GM10248 (cell line): ENCODE measurements around the gene EXOC3L2.

Source experiments
- CTCF ChIA-PET: fragments of 300-600 bp; sonication (Branson Sonifier 250); formaldehyde crosslinking; extraction: SDS; loops from one replicate; lab custom pipeline; 2021; ENCODE audit warnings: antibody characterized with exemption; lab: Yijun Ruan, JAX
- POLR2A ChIA-PET: fragments of 350-650 bp; sonication (Branson Sonifier 250); formaldehyde crosslinking; extraction: SDS; loops from one replicate; lab custom pipeline; 2020; ENCODE audit warnings: antibody characterized with exemption; lab: Yijun Ruan, JAX
- DNase-seq: peaks from one replicate; pipeline ENCODE4 v3.0.0; 2012; ENCODE audit errors: extremely low spot score
- CTCF ChIP-seq: IDR thresholded peaks from 2 replicates; pipeline ENCODE4 v1.5.1; 2012; ENCODE audit warnings: mild to moderate bottlenecking, low read depth; ENCODE audit errors: extremely low read depth, missing control alignments, control extremely low read depth

EXOC3L2 gene

DNA sequence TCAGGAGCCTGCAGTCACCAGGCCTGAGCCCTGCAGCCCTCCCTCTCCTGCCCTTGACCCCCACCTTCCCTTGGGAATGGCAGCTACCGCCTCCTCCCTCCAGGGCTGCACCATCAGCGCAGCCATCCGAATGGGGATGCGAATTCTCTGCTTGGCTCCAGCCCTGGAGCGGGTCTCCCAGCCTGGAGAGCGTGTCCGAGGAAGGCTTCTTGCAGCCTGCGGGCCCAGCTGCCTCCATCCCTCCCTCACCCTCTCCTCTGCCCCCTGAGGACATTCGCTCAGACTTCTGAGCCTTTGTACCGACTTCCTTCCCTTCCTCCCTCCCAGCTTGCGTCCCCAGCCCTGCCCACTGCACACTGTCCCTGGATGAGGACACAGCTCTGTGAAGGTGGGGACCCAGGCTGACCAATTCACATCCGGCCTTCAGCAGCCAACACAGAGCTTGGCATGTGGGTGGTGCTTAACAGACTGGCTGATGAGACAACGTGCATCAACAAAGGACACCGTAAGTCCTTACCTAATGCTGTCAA, 78.4 kb downstream of the EXOC3L2 start:
- TF ChIP-seq CTCF: no peak
- DNase-seq: no peak
- ChIA-PET POLR2A (no interaction called here), CTCF (interaction anchor here (3.0 kb wide), 1 partner anchor 11 kb away, joined by 15 read pairs; the partner anchor contains the start of genes BLOC1S3 and TRAPPC6A)

DNA sequence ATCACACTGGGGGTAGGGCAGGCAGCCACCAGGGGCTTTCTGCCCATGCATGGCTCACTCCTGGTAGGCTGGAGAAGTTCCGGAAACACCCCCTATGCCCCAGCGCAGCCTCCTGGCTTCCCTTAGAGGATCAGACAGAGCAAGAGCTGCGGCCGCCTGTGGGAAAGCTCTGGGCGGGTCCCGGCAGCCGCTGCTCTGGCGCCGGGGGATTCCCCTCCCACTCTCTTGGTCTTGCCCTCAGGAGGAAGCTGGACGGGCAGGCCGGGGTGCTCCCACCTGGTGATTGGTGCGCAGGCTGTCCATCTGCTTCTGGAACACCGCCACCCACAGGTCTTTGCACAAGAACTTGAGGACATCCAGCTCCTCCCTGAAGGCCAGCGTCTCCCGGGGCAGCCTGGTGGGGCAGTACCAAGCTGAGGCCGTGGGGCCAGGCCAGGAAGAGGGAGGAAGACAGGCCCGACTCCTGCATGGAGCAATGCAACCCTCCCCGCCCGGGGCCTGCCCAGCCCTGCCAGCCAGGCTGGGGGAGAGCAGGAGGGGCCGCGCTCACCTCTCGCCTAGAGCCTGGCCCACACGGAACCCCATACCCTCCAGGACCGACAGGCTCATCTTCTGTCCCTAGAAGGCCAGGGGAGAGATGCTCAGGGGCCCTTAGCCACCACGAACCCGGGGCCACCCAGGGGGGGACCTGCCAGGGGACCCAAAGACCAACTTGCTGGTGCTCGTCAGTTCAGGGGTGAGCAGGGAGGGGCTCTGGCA, 80.5 kb downstream of the EXOC3L2 start:
- POLR2A ChIA-PET: interaction anchor here (0.7 to 1.2 kb wide), 3 partner anchors 14 to 163 kb away, joined by 3 to 4 read pairs (median 3); partner anchors contain the start of gene BLOC1S3
- CTCF ChIA-PET: interaction anchor here (0.7 to 2.8 kb wide), 10 partner anchors 13 to 393 kb away, joined by 3 to 10 read pairs (median 3); partner anchors contain the start of genes BLOC1S3 and TRAPPC6A
- TF ChIP-seq CTCF: peak; percentile 29
- peak; percentile 88 for DNase-seq

- TF ChIP-seq CTCF: no peak
- ChIA-PET POLR2A (interaction anchor here (0.5 to 1.2 kb wide), 2 partner anchors 15 to 146 kb away, joined by 3 read pairs; no protein-coding TSS in a partner anchor), CTCF (interaction anchor here (0.8 to 2.8 kb wide), 8 partner anchors 14 to 72 kb away, joined by 3 to 10 read pairs (median 3); partner anchors contain the start of genes BLOC1S3 and TRAPPC6A)
- no peak for DNase-seq
Measured at GRCh38 chr19:45163751-45164460, 81.3 kb downstream of the EXOC3L2 start.

DNA sequence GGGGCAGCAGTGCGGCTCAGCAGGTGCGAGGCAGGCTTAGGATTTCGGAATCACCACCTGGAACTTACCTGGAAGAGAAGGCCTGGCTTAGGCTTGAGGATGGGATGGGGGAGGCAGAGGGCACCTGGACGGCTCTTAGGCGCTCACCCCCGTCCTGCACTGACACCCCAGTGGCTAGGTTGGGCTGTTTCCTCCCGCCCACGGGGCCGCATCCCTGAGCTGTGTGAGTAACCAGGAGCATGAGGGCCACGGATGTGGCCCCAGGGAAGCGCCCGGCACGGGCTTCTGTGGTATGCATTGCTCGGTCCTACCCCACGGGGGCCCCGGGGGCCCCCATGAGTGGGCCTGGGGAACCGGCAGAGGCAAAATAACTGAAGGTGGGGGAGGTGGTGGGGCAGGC, 82.1 kb downstream of the EXOC3L2 start:
- no peak for TF ChIP-seq CTCF
- no peak for DNase-seq
- ChIA-PET CTCF (no interaction called here), POLR2A (no interaction called here)

DNA sequence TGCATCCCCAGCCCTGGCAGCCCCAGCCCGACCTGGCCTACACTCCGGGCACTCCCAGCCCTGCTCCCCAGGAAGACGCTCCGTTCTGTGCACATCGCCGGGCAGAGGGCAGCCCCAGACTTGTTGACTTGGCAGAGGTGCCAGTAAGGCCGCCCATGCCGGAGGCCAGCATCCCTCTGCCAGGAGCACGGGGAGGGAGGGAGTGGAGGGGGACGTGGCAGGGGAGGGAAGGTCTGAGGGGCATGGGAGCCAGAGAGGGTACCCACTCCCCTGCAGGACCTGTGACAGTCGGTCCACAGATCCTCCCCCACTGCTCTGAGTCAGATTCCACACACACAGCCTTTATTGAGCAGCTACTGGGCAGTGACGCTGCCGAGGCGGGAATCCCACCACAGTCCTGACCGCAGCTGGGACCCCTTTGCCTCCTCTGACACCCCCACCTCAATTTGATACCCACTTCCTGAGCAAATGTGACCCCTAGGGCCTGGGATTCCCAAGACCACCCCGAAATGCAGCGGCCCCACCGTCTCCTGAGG, 82.5 kb downstream of the EXOC3L2 start:
- POLR2A ChIA-PET: no interaction called here

More for the DNA sequence above, 82.5 kb downstream of the EXOC3L2 start:
- CTCF ChIA-PET: no interaction called here
- TF ChIP-seq CTCF: no peak
- DNase-seq: no peak
